OCI-LY7 (cell line): ENCODE data around the gene CLIC4. TPM values are rescaled to one million over a fixed set of nuclear protein-coding genes. Genes with fewer than 3 reads are reported as not detected.
"Not testable (repeated sequence)": the region's sequence is repeated elsewhere in the genome, so short reads cannot be mapped to it uniquely, and the experiment has no call there.

Experiments
- BruUV-seq: library from RNA; stranded (reverse); fragments of 400-500 nt; replicated peaks from 2 replicates; lab custom pipeline; 2021; lab: Mats Ljungman, UMichigan
- CTCF ChIA-PET: fragments of 300-600 bp; sonication (Branson Sonifier 250); formaldehyde crosslinking; loops from one replicate; lab custom pipeline; 2022; ENCODE audit warnings: antibody characterized with exemption; ENCODE audit not compliant: unreplicated experiment; lab: Charles Lee
- POLR2A ChIA-PET: fragments of 300-600 bp; sonication (Branson Sonifier 250); formaldehyde crosslinking; loops from one replicate; lab custom pipeline; 2022; ENCODE audit warnings: antibody characterized with exemption; lab: Charles Lee
- DNase-seq: peaks from one replicate; pipeline ENCODE4 v3.0.0-alpha.2; 2015; ENCODE audit warnings: low spot score
- H2AFZ ChIP-seq: fragments of 200-600 bp; sonication (generic), shearing (Covaris generic); 2 replicates; pipeline ENCODE4 v1.6.1; 2014; ENCODE audit warnings: mild to moderate bottlenecking, antibody characterized with exemption, low read length, moderate library complexity
- H3K27ac ChIP-seq: fragments of 200-600 bp; sonication (generic); 2 replicates; pipeline ENCODE4 v1.5.1; 2014; ENCODE audit warnings: mixed run types, low read depth, mild to moderate bottlenecking, moderate library complexity, low read length, inconsistent platforms; ENCODE audit not compliant: poor library complexity, severe bottlenecking
- H3K36me3 ChIP-seq: fragments of 200-600 bp; sonication (generic); 2 replicates; pipeline ENCODE4 v1.6.1; 2014; ENCODE audit warnings: mild to moderate bottlenecking, antibody characterized with exemption, low read length, moderate library complexity, mixed read lengths; ENCODE audit not compliant: insufficient read depth
- H3K4me1 ChIP-seq: fragments of 200-600 bp; sonication (generic); 2 replicates; pipeline ENCODE4 v1.5.1; 2014; ENCODE audit warnings: mild to moderate bottlenecking, low read length; ENCODE audit not compliant: insufficient read depth, poor library complexity, severe bottlenecking
- H3K4me2 ChIP-seq: fragments of 200-600 bp; sonication (generic); 2 replicates; pipeline ENCODE4 v1.6.1; 2014; ENCODE audit warnings: mild to moderate bottlenecking, low read length
- H3K4me3 ChIP-seq: fragments of 200-600 bp; sonication (generic); 2 replicates; pipeline ENCODE4 v1.5.1; 2014; ENCODE audit warnings: mild to moderate bottlenecking, low read depth, low read length; ENCODE audit not compliant: poor library complexity, severe bottlenecking
- H3K79me2 ChIP-seq: fragments of 200-600 bp; sonication (generic); 2 replicates; pipeline ENCODE4 v1.6.1; 2016; ENCODE audit warnings: low read depth, mild to moderate bottlenecking, low read length, moderate library complexity, mixed read lengths; ENCODE audit not compliant: insufficient read depth
- H3K9me2 ChIP-seq: fragments of 200-600 bp; sonication (generic); 2 replicates; pipeline ENCODE4 v1.6.1; 2016; ENCODE audit warnings: mild to moderate bottlenecking, low read length, mixed read lengths; ENCODE audit not compliant: insufficient read depth
- H3K9me3 ChIP-seq: fragments of 200-600 bp; sonication (generic); 2 replicates; pipeline ENCODE4 v1.6.1; 2014; ENCODE audit warnings: mild to moderate bottlenecking, mixed run types, low read length, mixed read lengths
- H4K20me1 ChIP-seq: fragments of 200-600 bp; sonication (generic); 2 replicates; pipeline ENCODE4 v1.6.1; 2014; ENCODE audit warnings: mild to moderate bottlenecking, antibody characterized with exemption, low read length, moderate library complexity, mixed read lengths; ENCODE audit not compliant: insufficient read depth
- CTCF ChIP-seq: fragments of 200-600 bp; sonication (generic); conservative IDR thresholded peaks from 2 replicates; pipeline ENCODE4 v1.5.1; 2014; ENCODE audit warnings: mild to moderate bottlenecking, antibody characterized with exemption, low read length, moderate library complexity, mixed read lengths
- EZH2phosphoT487 ChIP-seq: fragments of 200-600 bp; sonication (generic); IDR thresholded peaks from 2 replicates; pipeline ENCODE4 v1.6.1; 2018; ENCODE audit warnings: low read depth, borderline replicate concordance, mild to moderate bottlenecking, mixed run types, antibody characterized with exemption, low read length, moderate library complexity, mixed read lengths
- intact Hi-C: fragments of 100-400 bp; cut with micrococcal nuclease; formaldehyde crosslinking; loops from one replicate; pipeline ENCODE4 v1.10.0; 2022; ENCODE audit not compliant: unreplicated experiment
- total RNA-seq, 2 experiments: library from RNA; depleted of rRNA in 1 of 2; stranded (reverse); fragments of >200 nt in 1 of 2; shearing (Covaris generic) in 1 of 2; gene quantifications; 2 replicates each; pipeline ENCODE4 v1.2.3, GENCODE V29; 2014 to 2022

The CLIC4 gene
- total RNA-seq, 2 experiments from 2014 or later, result 35.5 to 116 TPM

- CTCF ChIA-PET, result no interaction called here
These were observed 50.0 kb downstream of the CLIC4 start for GRCh38 chr1:24795236-24795635.

GRCh38 chr1:24796524-24796923 is 51.3 kb downstream of the CLIC4 start:
- Histone ChIP-seq H3K9me3 (peaks cover 10% of the 10 kb centered on the region), H3K79me2 (peaks cover 70% of the 10 kb centered on the region), H3K27ac (no peak overlapping the region), H3K9me2 (no peaks in the 10 kb centered on the region), H2AFZ (no peak overlapping the region), H4K20me1 (peaks cover 14% of the 10 kb centered on the region), H3K4me2 (no peak overlapping the region), H3K36me3 (peaks cover 26% of the 10 kb centered on the region), H3K4me3 (no peak overlapping the region), H3K4me1 (peaks cover 13% of the 10 kb centered on the region)
- BruUV-seq, result no TSS peak
- intact Hi-C loops, result no loop called here
- no peak for DNase-seq
- ChIA-PET CTCF (no interaction called here), POLR2A (no interaction called here)
- TF ChIP-seq EZH2phosphoT487, result no peak
- no peak for TF ChIP-seq CTCF

More at GRCh38 chr1:24795236-24795635, 50.0 kb downstream of the CLIC4 start:
- H3K9me3 ChIP-seq, result peaks cover 10% of the 10 kb centered on the region
- H3K27ac ChIP-seq, result no peak overlapping the region
- no peaks in the 10 kb centered on the region for H3K9me2 ChIP-seq
- peaks cover 77% of the 10 kb centered on the region for H3K79me2 ChIP-seq
- H3K4me3 ChIP-seq, result no peak overlapping the region
- H3K4me1 ChIP-seq, result peaks cover 5% of the 10 kb centered on the region
- no peak for DNase-seq
- TF ChIP-seq EZH2phosphoT487 (no peak), CTCF (no peak)
- H3K4me2 ChIP-seq, result no peak overlapping the region
- POLR2A ChIA-PET, result no interaction called here
- intact Hi-C loops, result no loop called here
- peaks cover 14% of the 10 kb centered on the region for H4K20me1 ChIP-seq
- BruUV-seq, result no TSS peak
- H2AFZ ChIP-seq, result no peak overlapping the region
- H3K36me3 ChIP-seq, result peaks cover 22% of the 10 kb centered on the region

GRCh38 chr1:24799242-24799641 is 54.0 kb downstream of the CLIC4 start:
- H3K27ac ChIP-seq, POLR2A ChIA-PET, CTCF ChIA-PET, BruUV-seq, H3K9me2 ChIP-seq, DNase-seq, H4K20me1 ChIP-seq, intact Hi-C loops, H2AFZ ChIP-seq, H3K9me3 ChIP-seq, H3K4me2 ChIP-seq, H3K4me3 ChIP-seq: not testable (repeated sequence)
- Histone ChIP-seq H3K79me2 (peaks cover 64% of the 10 kb centered on the region), H3K4me1 (peaks cover 13% of the 10 kb centered on the region), H3K36me3 (peaks cover 50% of the 10 kb centered on the region)
